GM19438 (cell line): Measurements from ENCODE around the gene NTNG1.
A peak's percentile ranks its signal among the peaks of the same experiment; 100 is the strongest.

Source experiments
- ATAC-seq: cut with Tn5 transposase; IDR thresholded peaks from one replicate; pipeline ENCODE4 v1.9.1; 2021; ENCODE audit warnings: low read depth; ENCODE audit not compliant: unreplicated experiment

The NTNG1 gene

GRCh38 chr1:107439567-107439966 is 298.7 kb downstream of the NTNG1 start:
- no peak for ATAC-seq

DNA sequence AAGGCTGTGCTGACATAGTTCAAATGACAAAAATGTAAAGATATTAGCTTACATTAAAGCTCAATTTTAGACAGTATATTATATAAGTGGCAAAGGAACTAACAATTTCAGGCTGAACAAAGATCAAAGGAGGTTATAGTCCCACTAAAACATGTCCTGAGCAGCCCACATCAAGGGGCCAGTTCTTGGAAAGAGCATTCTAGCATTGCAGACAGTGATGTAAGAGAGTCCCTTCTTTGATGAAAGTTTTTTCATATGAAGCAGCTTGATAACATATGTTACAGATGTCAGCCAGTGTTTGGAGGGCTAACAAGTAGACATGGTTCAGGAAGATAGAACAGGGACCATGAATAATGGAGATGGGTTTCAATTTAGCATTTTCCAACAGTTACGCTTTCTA is 301.7 kb downstream of the NTNG1 start:
- ATAC-seq: no peak

GRCh38 chr1:107443027-107443426 is 302.2 kb downstream of the NTNG1 start:
- no peak for ATAC-seq

DNA sequence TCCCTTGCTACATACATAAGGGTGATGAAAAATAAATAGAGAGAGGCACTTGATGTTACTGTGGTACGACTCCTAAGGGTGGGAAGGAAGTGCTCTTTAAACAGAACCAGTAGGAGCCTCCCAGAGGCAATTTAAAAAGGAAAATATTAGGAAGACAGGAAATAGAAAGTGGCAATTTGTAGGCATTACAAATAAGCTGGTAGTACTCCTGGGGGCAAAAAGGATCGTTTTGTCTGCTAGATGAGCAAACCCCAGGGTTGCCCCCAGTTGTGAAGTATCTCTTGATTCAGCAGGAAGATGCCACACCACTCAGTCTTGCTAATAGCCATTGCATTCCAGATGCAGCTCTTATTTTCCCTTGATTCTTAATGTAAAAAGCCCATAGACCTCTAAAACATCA is 303.0 kb downstream of the NTNG1 start:
- ATAC-seq: no peak

DNA sequence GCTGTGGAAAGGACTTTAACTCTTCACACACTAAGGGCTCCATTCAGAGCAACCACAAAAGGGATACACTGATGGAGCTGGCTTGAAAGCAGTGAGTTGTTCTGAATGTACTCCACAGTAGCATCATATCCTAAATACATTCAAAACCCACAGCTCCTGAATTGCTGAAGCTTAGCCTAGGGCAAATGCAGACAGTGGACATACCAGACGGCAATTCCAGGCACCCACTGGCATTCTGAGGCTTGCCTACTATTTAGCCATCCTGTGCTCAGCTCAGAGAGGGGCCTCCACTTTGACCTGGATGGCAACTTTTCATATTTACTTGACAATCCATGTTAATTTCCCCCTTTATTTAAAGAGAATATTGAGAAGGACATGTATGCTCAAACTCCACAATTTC is 303.5 kb downstream of the NTNG1 start:
- no peak for ATAC-seq

DNA sequence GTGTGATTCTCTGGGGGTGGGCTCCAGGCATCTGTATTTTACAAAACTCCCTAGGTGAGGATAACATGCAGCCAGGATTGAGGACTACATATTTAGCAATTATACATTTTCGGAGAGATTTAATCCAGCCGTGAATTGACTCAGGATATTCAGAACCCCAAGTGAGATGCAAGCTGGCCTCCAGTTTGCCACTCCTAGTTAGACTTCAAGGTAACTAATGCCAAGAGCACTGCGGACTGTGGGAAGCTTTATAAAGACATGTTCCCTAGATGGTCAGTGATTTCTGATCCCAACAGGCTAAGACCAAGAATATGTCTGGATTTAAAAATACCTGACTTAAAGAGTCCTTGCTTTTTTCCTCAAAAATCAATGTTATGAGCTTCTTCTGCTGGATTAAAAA is 308.5 kb downstream of the NTNG1 start:
- ATAC-seq: no peak

DNA sequence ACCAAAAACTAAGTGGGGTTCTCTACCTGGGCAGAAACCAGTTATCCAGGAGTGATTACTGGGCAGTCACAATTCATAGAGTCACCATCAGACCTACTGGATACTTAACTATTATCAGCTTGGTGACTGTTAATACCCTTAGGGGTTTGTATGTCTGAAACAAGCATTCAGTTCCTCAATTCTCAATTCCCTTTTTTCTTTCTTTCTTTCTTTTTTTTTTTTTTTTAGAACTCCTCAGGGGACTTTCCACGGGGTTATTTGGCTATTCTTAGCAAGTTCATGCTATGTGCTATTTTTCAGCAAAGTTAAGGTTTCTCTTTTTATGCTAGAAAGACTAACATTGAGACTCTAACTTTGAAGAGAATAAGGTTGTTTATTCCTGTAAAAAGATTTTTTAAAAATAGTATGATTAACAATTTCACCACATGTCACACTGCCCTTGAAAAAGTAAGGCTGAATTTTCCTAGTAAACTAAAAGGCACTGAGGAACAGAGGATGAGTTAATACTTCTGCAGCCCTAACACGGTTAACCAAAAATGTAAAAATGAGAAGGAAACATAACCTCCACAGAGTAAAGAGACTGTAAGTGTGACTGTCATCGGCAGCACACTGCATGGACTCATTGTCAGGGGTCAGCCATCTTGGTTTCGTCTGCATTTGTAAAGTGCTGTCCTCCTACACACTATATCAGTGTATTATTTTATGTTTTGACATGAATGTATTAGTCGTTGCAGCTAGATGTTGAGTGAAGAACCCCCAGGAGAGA is 310.2 kb downstream of the NTNG1 start:
- peak; percentile 69 for ATAC-seq

- ATAC-seq: peak; percentile 58
Measured at GRCh38 chr1:107451715-107452114, 310.9 kb downstream of the NTNG1 start.

DNA sequence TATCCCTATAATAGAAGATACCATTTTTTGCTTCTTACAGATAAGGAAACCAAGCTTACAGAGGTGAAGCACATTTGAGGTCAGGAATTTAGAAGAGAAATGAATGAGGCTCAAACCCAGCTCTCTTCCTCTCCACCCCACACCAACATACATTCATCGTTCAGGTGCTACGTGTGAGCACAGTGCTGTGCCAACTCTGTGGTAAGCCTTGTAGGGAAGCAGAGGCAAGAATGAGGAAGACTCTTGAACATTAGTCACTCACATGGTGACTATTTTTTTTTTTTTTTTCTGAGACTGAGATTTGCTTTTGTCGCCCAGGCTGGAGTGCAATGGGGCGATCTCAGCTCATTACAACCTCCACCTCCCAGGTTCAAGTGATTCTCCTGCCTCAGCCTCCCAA is 314.0 kb downstream of the NTNG1 start:
- no peak for ATAC-seq

DNA sequence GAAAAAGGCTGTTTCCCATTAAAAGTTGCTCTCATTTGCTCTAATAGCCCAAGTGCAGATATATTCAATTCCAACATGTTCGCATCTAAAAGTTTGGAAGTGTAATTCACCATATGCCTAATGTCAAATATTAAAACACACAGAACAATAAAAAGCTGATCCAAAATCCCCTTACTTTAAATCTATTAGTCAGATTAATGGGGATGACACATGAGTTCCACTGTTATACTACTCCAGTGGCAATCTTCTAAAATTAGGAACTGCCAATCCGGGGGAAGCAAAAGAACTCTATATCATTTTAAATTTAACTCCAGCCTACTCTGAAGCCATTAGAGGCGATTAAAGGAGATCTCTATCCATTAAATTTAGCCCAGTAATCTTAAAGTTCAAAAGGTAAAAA is 317.1 kb downstream of the NTNG1 start:
- ATAC-seq: no peak

GRCh38 chr1:107459204-107459904 is 318.5 kb downstream of the NTNG1 start:
- peak; percentile 64 for ATAC-seq

DNA sequence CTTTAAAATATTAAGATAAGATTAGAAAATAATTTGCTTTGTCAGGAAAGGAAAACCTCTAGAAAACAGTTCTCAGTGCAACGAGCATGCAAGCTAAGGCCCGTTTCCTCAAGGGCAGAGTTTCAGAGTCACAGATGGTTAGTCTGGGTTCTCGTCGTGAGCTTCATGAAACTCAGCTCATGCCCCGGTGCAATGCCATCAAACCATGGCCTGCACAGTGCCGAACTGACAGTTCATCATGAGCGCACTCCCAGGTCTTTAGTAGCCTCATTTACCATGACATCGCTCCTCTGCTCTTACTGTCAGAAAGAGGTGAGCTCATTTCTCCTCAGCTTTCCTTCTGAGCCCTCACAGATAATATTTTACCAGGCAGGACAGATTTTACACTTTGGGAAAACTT is 319.2 kb downstream of the NTNG1 start:
- no peak for ATAC-seq

GRCh38 chr1:107464827-107465226 is 324.0 kb downstream of the NTNG1 start:
- ATAC-seq: no peak

DNA sequence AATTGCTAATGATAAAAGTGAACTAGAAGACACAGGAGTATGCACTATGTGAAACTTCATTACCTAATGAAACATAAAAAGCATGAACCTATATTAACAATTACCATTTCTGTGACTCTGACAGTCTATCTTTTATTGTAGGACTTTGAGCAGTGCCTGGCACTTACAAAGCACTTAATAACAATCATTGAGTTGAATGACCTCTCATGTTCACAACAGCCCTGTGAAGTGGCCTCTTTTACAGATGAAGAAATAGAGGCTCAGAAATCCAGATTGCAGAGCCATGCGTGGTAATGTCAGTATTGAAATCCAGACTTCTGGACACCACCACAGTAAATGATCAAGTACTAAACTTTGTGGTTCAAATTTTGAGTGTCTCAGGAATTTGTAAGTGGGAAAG is 326.4 kb downstream of the NTNG1 start:
- ATAC-seq: no peak

- ATAC-seq: no peak
Measured at GRCh38 chr1:107467811-107468210, 327.0 kb downstream of the NTNG1 start.

- no peak for ATAC-seq
Measured at GRCh38 chr1:107473065-107473464, 332.2 kb downstream of the NTNG1 start.

GRCh38 chr1:107474877-107475612 is 334.2 kb downstream of the NTNG1 start:
- ATAC-seq: no peak

DNA sequence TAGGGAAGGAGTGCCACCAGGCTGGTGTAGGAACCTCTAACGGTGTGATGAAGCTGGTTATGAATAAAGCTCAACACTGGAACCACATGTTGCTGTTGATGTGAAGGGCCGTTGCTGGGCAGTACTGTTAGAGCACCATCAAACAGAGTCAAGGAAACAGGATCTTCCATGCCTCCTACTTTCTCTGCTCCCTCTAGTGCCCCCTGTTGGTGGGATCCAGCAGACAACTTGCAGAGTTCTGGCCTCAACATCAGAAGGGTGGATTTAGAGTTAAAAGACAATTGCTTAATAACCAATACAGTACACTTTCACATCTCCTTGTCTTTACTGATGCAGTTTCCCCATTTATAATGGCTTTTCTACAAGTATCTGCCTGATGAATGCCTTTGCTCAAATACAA is 336.4 kb downstream of the NTNG1 start:
- no peak for ATAC-seq

GRCh38 chr1:107479865-107480350 is 339.1 kb downstream of the NTNG1 start:
- ATAC-seq: no peak

- ATAC-seq: peak; percentile 65
Measured at GRCh38 chr1:107480548-107481415, 339.9 kb downstream of the NTNG1 start.
